ENCODE results near the gene RALGDS.

Gene RALGDS

GRCh38 chr9:133151041-133151440 lies 30.0 kb upstream of the RALGDS start:
- DNase-seq, result no peak

DNA sequence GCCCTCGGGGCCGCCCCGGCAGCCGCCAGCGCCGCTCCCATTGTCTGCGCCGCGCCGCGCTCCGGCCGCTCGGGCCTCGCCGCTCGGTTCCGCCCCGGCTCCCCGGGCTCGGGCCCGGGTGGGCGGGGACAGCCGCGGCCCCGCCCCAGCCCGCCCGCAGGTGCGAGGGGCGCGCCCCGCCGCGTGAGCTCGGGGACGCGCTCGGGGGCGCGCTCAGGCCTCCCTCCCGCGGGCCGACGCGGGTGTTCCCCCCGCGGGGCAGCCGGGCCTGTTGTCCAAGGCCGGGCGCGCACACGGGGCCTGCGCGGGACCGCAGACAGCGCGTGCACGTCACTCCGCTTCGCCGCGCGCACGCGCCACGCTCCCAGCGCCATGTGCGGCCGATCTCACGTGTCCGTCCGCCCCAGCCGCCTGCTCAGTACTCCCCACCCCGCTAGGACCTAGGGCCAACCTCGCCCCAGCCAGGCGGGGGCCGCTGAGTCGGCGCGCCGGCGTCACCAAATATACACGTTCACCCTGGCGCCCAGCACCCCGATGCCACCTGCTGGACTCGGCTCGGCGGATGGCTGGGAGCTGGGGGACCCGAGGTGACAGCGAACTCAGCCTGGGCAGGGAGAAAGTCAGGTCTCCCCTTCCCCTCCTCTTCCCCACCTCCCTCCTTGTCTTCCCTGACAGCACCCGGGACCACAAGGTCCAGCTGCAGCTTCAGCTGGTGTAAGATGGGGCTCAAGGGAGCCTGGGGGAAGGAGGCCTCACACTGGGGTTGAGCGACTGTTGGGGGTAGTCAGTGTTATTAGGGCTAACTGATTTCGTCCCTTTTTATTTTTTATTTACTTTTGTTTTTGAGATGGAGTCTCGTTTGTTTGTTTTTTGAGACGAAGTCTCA lies 28.3 kb upstream of the RALGDS start:
- peak; percentile 74 for DNase-seq

DNA sequence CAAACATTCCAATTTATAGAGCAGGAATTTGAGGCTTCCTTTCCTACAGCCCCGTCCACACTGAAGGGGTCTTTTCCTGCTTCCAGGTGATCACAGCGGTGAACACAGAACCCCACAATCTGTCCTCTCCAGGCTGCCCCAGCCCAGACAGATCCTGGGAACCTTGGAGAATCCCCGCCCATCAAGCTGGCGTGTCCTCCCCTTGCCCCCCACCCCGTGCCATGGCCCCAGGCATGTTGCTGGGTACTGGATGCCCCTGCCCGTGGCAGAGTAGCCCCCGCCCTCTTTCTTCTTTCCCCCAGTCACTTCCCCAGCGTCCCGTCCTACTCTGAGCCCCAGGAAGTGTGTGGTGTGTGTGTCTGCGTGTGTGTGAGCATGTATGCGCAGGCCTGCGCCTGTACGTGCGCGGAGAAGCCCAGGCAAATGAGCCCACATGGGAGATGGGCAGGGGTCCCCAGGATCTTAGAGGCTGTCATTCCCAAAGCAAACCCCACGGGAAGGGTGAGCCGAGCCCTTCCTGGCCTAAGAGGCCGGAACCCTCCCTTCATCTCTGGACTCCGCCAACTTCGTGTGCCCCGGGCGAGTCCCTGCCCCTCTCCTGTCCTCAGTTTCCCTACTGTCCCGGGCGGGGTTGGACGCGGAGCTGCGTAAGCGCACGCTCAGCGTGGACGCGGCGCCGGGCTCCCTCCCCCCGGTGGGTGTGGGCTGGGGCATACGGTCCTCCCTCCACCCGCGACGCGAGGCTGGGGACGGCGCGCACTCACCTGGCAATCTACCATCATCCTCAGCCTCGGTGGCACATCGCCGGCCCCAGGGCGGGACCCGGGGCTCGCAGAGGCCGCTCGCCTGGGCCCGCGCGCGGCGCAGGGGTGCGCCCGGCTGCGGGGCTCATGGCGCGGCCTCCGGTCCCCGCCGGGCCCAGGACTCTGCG lies 27.4 kb upstream of the RALGDS start:
- DNase-seq, result peak; percentile 43

GRCh38 chr9:133147412-133148198 lies 26.6 kb upstream of the RALGDS start:
- peak; percentile 60 for DNase-seq

GRCh38 chr9:133146746-133147411 lies 25.8 kb upstream of the RALGDS start:
- DNase-seq, result no peak

DNA sequence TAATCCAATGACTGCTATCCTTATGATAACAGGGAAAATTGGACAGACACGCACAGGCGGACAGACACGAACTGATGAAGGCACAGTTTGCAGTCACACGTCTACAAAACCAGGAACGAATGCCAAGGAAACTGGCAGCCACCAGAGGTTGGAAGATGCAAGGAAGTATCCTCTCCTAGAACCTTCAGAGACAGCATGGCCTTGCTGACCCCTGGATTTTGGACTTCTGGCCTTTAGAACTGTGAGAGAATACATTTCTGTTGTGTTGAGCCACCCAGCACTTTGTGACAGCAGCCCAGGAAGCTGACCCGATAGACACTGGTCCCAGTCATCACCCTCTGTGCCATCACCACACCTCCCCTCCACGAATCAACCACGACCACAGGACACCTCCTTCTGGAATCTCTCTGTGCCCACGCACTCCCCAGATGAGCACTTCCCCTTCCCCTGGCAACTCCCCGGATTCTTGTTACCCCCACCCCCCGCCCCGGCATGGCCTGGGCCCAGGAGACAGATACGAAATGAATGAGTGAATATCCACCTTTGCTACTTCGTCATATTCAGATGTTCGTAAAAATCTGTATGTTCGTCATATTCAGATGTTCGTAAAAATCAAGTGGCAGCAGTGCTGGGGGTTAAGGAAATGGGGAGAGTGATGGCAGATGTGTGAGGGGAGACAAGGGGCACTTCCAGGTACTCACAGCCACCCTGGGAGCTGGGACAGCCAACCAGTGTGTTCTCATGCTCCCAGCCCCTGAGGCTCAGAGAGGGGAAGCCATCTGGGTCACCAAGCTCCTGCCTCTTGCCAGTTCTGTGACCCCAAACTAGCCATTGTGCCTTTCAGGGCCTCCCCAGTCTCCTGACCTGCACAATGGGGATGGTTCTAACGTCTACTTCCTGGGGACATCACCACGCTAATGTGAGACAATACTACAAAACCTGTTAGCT lies 24.1 kb upstream of the RALGDS start:
- no peak for DNase-seq

DNA sequence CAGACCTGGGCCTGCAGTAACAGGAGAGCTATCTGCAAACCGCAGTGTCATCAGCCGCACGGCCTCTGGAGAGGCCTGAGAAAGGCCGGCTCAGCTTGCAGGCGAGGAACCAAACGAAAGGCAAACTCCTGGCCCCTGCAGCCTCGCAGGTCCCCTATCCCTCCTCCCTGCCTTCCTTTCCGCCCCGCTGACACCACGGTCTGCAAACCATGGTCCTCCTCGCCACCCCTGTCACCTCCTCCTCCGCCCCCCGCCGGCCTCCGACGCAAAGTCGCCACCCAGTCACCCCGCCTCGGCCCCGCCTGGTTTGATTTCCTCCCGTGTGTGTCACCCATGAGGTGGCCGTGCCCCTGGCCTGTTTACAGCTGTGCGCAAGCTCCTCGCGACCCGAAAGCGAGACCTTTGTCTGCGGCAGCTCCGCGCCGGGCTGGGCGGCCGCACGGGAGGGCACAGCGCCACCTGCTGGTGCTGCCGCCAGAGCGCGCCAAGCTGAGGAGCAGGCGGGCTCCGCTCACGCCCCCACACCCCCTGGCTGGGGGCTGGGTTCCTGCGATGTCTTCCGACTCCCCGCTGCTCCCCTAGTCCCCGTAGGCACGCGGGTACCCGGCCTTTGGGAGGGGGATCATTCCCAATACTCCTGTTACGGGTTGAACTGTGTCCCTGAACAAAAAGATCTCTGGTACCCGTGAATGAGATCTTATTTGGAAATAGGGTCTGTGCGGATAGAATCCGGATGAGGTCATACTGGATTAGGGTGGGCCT lies 23.3 kb upstream of the RALGDS start:
- peak; percentile 93 for DNase-seq

DNA sequence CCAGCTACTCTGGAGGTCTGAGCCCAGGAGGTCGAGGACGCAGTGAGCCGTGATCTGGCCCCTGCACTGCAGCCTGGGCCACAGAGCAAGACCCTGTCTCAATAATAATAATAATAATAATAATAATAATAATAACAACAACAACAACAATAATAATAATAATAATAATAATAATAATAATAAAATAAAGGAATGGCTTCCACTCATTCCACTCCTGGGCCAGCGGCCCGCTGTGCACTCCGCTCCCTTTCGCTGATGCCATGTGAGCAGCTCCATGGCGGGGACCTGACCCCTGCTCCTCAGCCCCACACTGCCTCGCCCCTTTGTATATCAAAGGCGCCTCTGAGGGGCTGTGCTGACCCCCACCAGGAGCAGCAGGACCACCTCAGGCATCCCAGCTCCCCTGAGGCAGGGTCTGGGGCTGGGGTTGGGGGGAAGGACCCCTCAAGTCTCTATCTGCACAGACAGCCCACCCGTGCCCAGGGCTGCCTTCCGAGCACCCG lies 22.6 kb upstream of the RALGDS start:
- no peak for DNase-seq

DNA sequence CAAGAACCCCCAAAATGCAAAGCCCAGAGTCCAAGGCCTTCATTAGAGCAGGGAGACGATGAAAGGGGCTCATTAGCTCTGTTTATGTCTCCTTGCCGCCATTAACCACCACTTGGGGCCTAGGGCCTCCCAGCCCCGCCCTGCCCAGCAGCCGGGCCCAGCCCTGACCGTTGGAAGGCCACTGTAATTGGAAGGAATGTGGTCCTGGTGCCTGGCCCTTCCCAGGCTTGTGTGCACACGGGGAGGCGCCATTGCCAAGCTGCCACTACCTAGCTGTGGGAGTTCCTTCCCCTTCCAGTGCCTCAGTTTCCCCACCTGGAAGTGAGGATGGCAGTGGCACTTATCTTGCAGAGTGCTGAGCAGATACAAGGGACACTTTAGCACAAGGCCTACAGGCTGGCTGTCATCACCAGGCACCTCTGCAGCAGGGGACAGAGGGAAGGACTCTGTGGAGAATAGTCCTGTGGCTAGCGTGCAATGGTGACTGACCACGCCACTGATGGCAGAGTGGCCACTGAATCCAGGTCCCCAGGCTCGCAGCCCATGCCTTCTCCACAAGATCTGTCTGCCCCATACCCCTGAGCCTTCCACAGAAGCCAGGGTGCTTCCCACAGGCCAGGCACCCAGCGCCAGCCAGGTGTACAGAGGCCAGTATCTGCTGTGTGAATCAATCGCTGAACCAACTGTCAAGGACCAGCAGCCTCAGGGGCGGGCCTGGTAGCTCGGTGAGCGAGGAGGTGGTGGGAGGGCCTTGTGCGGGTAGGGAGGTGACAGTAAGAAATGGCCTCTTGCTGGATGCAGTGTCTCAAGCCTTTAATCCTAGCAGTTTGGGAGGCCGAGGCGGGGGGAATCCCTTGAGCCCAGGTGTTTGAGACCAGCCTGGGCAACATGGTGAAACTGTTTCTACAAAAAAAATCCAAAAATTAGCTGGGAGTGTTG lies 21.9 kb upstream of the RALGDS start:
- DNase-seq, result no peak

GRCh38 chr9:133141833-133142595 lies 21.0 kb upstream of the RALGDS start:
- DNase-seq, result peak; percentile 63

DNA sequence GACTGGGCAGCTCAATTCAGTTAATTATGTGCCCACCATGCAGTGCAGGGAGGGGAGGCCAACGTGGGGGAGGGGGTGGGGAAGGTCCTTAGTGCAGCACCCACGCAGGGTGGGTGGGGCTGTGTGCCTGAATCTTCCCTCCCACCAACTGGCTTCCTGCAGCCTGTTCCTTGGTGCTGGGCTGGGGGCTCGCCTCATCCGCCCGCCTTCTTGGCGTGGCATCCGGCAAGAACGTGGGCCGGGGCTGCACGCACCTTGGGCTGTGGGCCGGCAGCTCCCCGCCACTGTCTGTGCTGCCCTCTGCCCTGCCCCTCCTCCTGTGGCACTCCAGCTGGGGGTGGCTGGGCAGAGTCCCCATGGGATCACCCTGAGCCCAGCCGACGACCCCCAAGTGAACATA lies 19.6 kb upstream of the RALGDS start:
- DNase-seq, result no peak

DNA sequence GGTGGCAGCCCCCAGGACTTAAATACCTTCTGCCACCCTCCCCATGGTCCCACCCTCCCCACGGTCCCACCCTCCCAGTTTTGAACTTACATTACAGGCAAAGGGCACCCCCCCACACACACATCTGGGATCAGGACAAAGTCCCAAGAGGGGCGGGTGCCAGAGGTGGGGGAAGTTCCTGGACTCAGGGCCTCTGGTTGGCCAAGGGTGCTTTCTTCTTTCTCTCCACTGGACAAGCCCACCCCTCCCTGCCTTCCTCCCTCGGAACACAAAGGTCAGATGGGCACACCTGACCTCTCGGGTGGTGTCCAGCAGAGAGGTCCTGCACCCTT lies 19.1 kb upstream of the RALGDS start:
- no peak for DNase-seq

GRCh38 chr9:133139246-133140173 lies 18.5 kb upstream of the RALGDS start:
- DNase-seq, result no peak

DNA sequence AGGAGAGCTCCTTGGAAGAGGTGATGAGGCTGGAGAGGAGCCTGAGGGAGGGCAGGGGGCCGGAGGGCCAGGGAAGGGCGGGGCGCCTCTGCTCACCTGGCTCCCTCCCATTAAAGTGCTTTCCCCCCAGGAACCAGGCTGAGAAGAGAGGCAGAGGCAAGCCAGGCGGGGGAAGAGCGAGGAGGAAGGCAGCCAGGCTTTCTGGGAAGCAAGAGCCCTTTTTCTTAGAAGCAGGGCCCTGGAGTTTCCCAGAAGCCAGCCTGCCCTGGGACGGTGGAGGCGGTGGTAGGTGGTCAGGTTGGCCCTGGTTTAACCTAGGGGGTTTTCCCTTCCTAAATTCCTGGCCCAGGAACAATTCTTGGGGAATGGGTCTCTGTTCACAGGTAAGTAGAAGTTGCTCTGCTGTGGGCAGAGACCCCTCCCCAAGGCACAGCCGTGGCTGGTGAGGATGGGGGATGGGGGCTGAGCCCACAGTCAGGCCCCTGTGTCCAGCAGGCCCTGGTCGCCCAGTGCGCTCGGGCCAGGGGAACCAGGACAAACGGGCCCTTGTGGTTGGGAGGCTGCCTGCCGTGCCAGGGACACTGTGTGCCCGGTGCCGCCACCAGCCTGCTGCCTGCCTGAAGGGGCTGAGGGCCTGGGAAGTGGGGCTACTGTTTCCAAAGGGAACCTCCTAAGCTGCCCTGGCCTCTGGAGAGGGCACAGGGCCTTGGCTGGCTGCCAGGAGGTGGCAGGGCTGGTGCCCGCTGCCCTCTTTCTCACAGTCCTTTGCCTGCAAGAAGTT lies 16.6 kb upstream of the RALGDS start:
- no peak for DNase-seq

GRCh38 chr9:133135146-133135745 lies 14.2 kb upstream of the RALGDS start:
- peak; percentile 44 for DNase-seq

All from activated gamma-delta T cell (primary cell).